ENCODE data around the gene ARHGAP24.
"Not testable (repeated sequence)": the region's sequence is repeated elsewhere in the genome, so short reads cannot be mapped to it uniquely, and the experiment has no call there.

The ARHGAP24 gene

GRCh38 chr4:85658766-85659439 is 184.0 kb downstream of the ARHGAP24 start:
- no peak for DNase-seq

GRCh38 chr4:85659610-85660218 is 184.8 kb downstream of the ARHGAP24 start:
- no peak for DNase-seq

- DNase-seq = not testable (repeated sequence)
Observed at GRCh38 chr4:85666625-85667024, 191.7 kb downstream of the ARHGAP24 start.

GRCh38 chr4:85669204-85669603 is 194.3 kb downstream of the ARHGAP24 start:
- DNase-seq = no peak

GRCh38 chr4:85669992-85670548 is 195.1 kb downstream of the ARHGAP24 start:
- DNase-seq = no peak

- no peak for DNase-seq
Observed at GRCh38 chr4:85671120-85671519, 196.2 kb downstream of the ARHGAP24 start.

- no peak for DNase-seq
Observed at GRCh38 chr4:85672116-85672515, 197.2 kb downstream of the ARHGAP24 start.

GRCh38 chr4:85672959-85673358 is 198.0 kb downstream of the ARHGAP24 start:
- DNase-seq = no peak

- no peak for DNase-seq
Observed at GRCh38 chr4:85673540-85673939, 198.6 kb downstream of the ARHGAP24 start.

- DNase-seq = no peak
Observed at GRCh38 chr4:85675076-85676049, 200.4 kb downstream of the ARHGAP24 start.

GRCh38 chr4:85676050-85676425 is 201.1 kb downstream of the ARHGAP24 start:
- no peak for DNase-seq

- DNase-seq = peak in 1 of 14 donors; percentile 33
Observed at GRCh38 chr4:85676850-85677590, 202.1 kb downstream of the ARHGAP24 start.

GRCh38 chr4:85681221-85681657 is 206.3 kb downstream of the ARHGAP24 start:
- peak in 6 of 14 donors; percentile 10 to 59 (median 16) for DNase-seq

- DNase-seq = no peak
Observed at GRCh38 chr4:85681921-85682320, 207.0 kb downstream of the ARHGAP24 start.

GRCh38 chr4:85682391-85682790 is 207.4 kb downstream of the ARHGAP24 start:
- no peak for DNase-seq

- DNase-seq = no peak
Observed at GRCh38 chr4:85684676-85685075, 209.7 kb downstream of the ARHGAP24 start.

GRCh38 chr4:85686398-85686797 is 211.4 kb downstream of the ARHGAP24 start:
- no peak for DNase-seq

GRCh38 chr4:85688055-85688740 is 213.2 kb downstream of the ARHGAP24 start:
- no peak for DNase-seq

GRCh38 chr4:85696661-85697060 is 221.7 kb downstream of the ARHGAP24 start:
- DNase-seq = no peak

GRCh38 chr4:85697854-85698253 is 222.9 kb downstream of the ARHGAP24 start:
- no peak for DNase-seq

- DNase-seq = no peak
Observed at GRCh38 chr4:85700362-85700761, 225.4 kb downstream of the ARHGAP24 start.
